HS-27A (cell line): ENCODE data around the gene CLIC3.

ENCODE experiments used
- DNase-seq: peaks from one replicate; pipeline ENCODE4 v3.0.0-alpha.2; 2012; ENCODE audit warnings: low read depth, missing footprints

Gene CLIC3

DNA sequence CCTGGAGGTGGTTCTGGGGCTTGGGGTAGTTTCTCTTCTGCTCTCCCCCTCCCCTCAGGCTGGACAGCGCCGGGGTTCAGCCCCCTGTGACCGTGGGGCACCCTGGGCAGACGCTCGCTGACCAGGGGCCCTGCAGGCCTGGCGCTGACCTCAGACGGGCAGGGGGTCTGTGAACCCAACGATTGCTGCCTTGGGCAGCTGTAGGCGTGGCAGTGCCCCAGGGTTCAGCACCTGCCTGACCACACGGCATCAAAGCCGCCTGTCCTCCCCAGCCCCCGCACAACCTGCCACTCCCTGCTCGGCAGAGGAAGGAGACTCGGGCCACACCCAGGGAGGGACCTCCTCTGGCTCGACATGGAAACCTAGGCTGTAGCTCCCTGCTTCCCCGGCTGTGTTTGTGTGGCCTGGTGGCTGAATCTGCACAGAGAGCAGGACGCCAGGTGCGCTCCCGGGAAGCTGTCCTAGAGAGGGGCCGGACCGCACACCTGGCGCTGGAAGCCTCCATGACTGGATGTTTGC lies 32.1 kb downstream of the CLIC3 start:
- DNase-seq: no peak

DNA sequence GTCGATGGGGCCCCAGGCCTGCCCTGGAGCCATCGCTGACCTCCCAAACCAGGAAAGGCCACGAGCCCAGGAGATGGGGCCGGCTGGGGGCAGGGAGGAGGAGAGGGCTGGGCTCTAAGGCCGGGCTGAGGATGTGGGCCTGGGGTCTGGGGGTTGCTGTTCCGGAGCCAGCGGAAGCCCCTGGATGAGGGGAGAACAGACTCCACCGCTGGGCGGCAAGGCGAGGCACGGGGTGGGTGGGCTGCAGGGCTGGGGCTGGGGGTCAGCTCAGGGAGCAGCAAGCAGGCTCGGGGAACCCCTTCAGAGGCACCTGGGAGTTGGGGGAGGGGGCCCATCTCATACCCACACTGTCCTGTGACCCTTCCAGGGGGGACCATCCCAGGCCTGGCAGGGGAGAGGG lies 32.6 kb downstream of the CLIC3 start:
- DNase-seq: no peak

DNA sequence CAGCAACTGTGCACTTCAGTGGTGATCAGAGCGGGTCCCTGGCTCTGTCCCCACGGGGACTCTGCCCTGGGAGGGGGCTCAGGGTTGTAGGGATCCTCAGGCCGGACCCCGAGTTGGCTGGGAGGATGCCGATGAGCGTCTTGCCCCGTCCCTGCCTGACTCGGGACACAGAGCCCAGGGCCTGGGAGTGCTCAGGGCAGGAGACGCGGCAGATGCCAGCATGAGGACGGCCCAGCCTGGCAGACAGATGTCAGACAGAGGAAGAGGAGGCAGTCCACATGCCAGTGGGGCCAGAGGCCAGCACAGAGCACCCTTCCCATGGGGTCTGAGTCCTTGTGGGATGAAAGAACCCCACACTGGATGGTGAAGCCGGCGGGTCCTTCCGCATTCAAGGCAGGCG lies 33.0 kb downstream of the CLIC3 start:
- DNase-seq: no peak

- no peak for DNase-seq
Measured at GRCh38 chr9:136962701-136963248, 33.6 kb downstream of the CLIC3 start.

- DNase-seq: no peak
Measured at GRCh38 chr9:136962163-136962562, 34.2 kb downstream of the CLIC3 start.

- DNase-seq: no peak
Measured at GRCh38 chr9:136961279-136962065, 34.9 kb downstream of the CLIC3 start.

- no peak for DNase-seq
Measured at GRCh38 chr9:136960938-136961275, 35.5 kb downstream of the CLIC3 start.

- no peak for DNase-seq
Measured at GRCh38 chr9:136960212-136960937, 36.0 kb downstream of the CLIC3 start.

DNA sequence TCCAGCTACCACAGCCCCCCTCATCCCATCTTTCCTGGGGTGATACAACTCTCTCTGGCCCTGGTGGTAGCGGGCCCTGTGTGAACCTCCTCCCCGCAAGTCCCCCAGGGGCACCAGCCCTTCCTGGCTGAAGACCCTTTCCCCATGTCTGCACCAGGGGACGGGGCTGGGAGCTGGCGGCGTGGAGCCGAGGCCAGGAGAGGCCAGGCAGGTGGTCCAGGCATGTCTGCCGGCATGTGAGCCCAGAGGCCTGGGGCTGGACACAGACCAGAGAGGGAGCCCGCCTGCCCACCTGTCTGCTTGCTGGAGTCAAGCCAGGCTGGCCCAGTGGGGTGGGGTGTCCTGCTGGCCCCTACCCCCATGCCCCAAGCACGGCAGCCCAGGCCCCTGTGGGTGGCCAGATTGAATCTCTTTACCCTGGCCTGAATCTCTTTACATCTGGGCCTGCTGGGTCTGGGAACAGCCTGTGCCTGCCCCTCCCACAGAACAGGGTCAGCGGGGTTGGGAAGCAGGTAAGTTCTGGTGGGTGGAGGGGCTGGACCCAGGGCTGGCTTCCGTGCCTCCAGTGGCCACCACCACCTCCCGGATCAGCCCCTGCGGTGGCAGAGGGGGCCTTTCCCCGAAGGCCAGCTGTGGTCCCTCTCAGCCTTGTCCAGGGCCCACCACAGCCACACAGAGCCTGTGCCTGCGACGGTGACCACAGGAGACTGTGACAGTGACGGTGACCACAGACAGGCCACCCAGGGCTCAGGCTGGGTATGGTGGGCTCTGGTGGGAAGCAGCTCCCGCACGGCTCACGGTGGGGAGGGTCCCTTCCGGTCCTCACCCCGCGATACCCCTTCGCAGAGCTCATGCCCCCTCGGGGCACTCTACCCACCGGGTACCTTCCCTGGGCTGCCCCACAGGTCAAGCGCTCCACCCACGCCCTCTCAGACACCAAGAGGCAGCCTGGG lies 37.2 kb downstream of the CLIC3 start:
- no peak for DNase-seq

DNA sequence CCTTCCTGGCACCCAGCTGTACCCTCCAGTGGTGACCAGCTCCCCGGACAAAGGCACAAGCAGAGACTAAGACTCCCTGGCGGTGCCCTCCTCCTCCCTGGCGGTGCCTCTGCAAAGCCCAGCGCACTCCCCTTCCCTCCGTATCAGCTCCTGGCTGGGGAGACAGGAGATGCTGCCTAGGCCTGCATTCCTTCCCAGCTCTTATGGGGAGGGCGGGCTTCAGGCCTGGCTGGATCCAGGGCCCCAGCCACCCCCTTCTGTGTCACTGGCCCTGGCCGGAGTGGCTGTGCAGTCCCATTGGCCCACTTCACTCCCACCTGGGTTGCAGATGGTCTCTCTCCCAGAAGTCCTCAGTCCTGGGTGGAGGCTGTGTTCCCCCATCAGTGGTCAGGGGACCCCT lies 37.9 kb downstream of the CLIC3 start:
- DNase-seq: no peak

DNA sequence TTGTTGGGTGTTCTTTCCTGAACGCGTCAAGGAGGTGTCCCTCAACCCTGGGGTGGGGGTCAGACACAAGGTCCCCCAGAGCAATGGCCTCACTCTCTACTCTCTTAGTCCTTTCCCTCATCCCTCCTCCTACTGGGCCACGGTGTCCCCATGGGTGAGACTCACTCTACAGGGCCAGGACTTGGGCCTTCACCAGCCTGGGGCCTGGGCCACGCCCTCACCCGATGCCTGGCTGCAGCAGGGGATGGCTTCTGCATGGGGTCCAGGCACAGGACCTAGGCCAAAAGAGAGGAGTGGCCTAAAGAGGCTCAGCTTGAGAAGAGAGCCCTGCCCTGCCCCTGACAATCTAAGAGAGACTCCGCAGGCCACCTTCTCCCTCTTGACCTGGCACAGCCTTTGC lies 38.5 kb downstream of the CLIC3 start:
- DNase-seq: no peak

- DNase-seq: no peak
Measured at GRCh38 chr9:136957461-136957860, 38.9 kb downstream of the CLIC3 start.

DNA sequence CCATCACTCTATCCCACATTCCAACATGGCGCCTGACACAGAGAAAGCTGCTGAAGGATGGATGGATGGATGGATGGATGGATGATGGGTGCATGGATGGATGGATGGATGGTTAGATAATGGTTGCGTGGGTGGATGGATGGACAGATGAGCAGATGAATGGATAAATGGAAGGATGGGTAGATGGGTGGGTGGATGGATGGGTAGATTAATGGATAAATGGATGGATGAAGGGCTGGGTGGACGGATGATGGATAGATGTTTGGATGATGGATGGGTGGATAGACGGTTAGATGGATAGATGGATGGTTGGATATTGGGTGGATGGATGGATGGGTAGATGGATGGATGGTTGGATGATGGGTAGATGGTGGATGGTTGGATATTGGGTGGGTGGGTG lies 39.8 kb downstream of the CLIC3 start:
- no peak for DNase-seq

DNA sequence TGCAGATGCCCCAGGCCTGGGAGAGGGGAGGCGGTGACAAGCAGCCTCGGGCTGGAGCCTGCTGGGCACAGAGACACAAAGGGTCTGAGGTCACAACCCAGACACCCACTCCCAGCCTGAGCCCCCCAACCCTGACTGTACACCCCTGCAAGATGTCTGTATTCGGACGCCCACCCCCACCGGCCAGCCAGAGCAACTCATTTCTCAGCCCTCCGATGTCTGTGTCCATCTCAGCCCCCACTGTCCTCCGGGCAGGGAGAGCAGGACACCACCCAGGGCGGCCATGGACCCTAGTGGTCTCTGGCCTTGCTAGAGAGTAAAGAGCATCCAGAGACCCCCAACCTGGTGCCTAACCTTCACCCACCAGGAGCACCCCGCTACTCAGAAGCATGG lies 40.4 kb downstream of the CLIC3 start:
- no peak for DNase-seq

- no peak for DNase-seq
Measured at GRCh38 chr9:136955202-136955942, 41.0 kb downstream of the CLIC3 start.

GRCh38 chr9:136954270-136955083 lies 41.9 kb downstream of the CLIC3 start:
- DNase-seq: no peak

DNA sequence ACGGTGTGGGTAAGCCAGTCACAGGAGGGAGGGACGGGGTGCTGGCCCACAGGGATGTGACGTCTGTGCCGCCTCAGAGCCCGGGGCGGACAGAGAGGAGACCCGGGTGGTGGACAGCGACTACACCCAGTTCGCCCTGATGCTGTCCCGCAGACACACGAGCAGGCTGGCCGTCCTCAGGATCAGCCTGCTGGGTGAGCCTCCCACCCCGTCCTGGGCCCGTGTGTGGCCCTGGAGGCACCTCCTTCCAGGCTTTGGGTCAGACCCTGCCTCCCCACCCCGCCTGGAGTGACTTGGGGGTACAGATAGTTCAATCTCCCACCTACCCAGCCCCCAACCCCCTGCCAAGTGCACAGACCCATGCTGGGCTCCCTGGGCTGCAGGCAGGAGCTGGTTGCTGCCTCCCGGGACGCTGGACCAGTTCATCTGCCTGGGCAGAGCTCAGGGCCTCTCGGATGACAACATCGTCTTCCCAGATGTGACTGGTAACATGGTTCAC lies 42.5 kb downstream of the CLIC3 start:
- DNase-seq: no peak

DNA sequence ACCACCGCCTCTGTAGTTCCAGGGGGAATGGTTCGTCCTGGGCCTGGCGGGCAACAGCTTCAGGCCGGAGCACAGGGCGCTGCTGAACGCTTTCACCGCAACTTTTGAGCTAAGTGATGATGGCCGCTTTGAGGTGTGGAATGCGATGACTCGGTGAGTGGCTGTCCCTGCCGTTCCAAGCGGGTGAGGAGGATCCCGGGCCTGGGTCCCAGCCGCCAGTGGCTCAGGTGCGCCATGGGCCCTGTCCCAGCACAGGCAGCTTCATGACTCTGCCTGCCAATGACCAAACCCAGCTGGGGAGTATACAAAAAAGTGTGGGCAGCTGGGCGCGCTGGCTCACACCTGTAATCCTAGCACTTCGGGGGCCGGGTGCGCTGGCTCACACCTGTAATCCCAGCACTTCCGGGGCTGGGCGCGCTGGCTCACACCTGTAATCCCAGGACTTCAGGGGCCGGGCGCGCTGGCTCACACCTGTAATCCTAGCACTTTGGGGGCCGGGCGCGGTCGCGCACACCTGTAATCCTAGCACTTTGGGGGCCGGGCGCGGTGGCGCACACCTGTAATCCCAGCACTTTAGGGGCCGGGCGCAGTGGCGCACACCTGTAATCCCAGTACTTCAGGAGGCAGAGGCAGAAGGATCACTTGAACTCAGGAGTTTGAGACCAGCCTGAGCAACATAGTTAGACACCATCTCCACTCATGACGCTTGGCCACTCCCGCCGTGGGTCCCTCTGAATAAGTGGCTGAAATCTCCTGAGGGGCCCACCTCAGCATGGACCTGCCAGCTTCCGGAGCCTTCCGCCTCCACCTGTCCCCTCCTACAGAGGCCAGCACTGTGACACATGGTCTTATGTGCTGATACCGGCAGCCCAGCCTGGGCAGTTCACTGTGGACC lies 43.2 kb downstream of the CLIC3 start:
- DNase-seq: no peak

DNA sequence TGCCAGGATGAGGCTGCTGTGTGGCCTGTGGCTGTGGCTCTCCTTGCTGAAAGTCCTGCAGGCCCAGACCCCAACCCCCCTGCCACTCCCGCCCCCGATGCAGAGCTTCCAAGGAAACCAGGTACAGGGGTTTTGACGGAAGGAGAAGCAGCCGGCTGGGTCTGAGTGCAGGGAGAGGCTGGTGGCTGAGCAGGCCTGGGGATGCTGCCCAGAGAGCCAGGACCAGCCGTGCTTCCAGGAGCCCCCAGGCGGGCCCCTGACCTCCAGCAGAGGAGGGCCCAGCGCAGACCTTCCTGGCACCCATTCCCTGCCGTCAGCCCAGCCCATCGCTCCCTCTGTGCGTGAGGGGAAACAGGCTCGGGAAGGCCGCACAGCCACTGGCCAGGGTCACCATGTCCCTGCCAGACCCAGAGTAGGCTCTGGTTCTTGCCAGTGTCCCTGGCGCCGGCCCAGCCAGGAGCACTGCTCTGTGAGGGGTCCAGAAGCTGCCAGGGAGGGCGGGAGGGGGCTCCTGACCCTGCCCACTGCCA lies 44.0 kb downstream of the CLIC3 start:
- DNase-seq: no peak
